Measurements from ENCODE around the gene FBXL7. TPM values are rescaled to one million over a fixed set of nuclear protein-coding genes. Genes with fewer than 3 reads are reported as not detected.

Gene FBXL7
- polyA plus RNA-seq, 1 donor (not counting 4 experiments of a cell fraction or from before 2014, with no cell fraction given): 0.22 TPM

DNA sequence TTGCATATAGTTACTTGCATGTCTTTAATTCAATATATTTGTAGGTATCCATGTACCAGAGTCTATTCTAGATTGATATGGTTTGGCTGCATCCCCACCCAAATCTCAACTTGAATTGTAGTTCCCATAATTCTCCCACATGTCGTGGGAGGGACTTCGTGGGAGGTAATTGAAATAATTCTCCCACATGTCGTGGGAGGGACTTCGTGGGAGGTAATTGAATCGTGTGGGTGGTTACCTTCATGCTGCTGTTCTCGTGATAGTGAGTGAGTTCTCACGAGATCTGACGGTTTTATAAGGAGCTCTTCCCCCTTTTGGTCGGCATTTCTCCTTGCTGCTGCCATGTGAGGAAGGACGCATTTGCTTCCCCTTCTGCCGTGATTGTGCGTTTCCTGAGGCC lies 16.5 kb downstream of the FBXL7 start:
- H3K27me3 ChIP-seq (ENCODE audit: control insufficient read depth, extremely low read depth, insufficient read depth, low read length): no peaks in the 10 kb centered on the region
- no peak overlapping the region for H2AFZ ChIP-seq (ENCODE audit: control insufficient read depth, low read length)
- H3K36me3 ChIP-seq (ENCODE audit: control insufficient read depth in 2 of 2, extremely low read depth in 1 of 2, insufficient read depth in 2 of 2, low read length in 2 of 2): no peaks in the 10 kb centered on the region
- no peak overlapping the region for H3K9ac ChIP-seq (ENCODE audit: control insufficient read depth, extremely low read depth, insufficient read depth, low read length)
- no peaks in the 10 kb centered on the region for H3K9me1 ChIP-seq (ENCODE audit: control insufficient read depth, extremely low read depth, insufficient read depth, low read length)
- H3K9me3 ChIP-seq (ENCODE audit: control insufficient read depth, low read depth, low read length): no peaks in the 10 kb centered on the region
- no peak for TF ChIP-seq EZH2 (IDR thresholded peaks at IDR 0.05; ENCODE audit: low read length)
- TF ChIP-seq, protein P1, sequence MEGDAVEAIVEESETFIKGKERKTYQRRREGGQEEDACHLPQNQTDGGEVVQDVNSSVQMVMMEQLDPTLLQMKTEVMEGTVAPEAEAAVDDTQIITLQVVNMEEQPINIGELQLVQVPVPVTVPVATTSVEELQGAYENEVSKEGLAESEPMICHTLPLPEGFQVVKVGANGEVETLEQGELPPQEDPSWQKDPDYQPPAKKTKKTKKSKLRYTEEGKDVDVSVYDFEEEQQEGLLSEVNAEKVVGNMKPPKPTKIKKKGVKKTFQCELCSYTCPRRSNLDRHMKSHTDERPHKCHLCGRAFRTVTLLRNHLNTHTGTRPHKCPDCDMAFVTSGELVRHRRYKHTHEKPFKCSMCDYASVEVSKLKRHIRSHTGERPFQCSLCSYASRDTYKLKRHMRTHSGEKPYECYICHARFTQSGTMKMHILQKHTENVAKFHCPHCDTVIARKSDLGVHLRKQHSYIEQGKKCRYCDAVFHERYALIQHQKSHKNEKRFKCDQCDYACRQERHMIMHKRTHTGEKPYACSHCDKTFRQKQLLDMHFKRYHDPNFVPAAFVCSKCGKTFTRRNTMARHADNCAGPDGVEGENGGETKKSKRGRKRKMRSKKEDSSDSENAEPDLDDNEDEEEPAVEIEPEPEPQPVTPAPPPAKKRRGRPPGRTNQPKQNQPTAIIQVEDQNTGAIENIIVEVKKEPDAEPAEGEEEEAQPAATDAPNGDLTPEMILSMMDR (optimal IDR thresholded peaks at IDR 0.05 in 1 of 3, IDR thresholded peaks at IDR 0.05 in 1 of 3, conservative IDR thresholded peaks at IDR 0.05 in 1 of 3; ENCODE audit: extremely low read depth in 1 of 3, insufficient read depth in 2 of 3, low read length in 3 of 3): no peak
- H3K4me2 ChIP-seq (ENCODE audit: control insufficient read depth, extremely low read depth, insufficient read depth, low read depth, low read length): no peak overlapping the region
- dilution Hi-C loops (cut with MboI; ENCODE audit: extremely low pct_ligation_motif_present, low sequenced_read_pairs): no loop called here
- no peak overlapping the region for H3K4me3 ChIP-seq (ENCODE audit: control insufficient read depth in 2 of 3, extremely low read depth in 1 of 3, insufficient read depth in 2 of 3, low read depth in 1 of 3, low read length in 3 of 3)
- DNase-seq (ENCODE audit: low read depth, low spot score): no peak
- no peak for FAIRE-seq
- no peaks in the 10 kb centered on the region for H4K20me1 ChIP-seq (ENCODE audit: control insufficient read depth, extremely low read depth, insufficient read depth, low read length)
- H3K79me2 ChIP-seq (ENCODE audit: control insufficient read depth, insufficient read depth, low read length): no peaks in the 10 kb centered on the region
- H3K4me1 ChIP-seq (ENCODE audit: control insufficient read depth, extremely low read depth, insufficient read depth, low read length): no peaks in the 10 kb centered on the region
- no peak overlapping the region for H3K27ac ChIP-seq (ENCODE audit: control insufficient read depth, insufficient read depth, low read length)

DNA sequence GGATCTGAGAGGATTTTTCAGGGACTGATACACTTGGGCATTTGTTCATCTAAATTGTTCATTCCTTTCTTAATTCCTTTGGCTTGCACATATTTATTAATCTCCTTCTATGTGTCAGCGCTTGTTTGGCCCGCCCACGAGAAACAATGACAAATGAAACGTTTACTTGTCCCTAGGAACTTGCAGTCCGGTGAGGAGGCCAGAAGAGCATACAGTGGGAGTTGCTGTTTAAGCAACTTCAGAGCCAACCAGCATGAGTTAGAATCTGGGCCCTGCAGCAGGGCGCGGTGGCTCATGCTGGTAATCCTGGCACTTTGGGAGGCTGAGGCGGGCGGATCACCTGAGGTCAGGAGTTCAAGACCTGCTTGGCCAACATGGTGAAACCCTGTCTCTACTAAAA lies 18.8 kb downstream of the FBXL7 start:
- Histone ChIP-seq H3K4me1 (ENCODE audit: control insufficient read depth, extremely low read depth, insufficient read depth, low read length) (no peaks in the 10 kb centered on the region), H2AFZ (ENCODE audit: control insufficient read depth, low read length) (no peak overlapping the region), H3K4me2 (ENCODE audit: control insufficient read depth, extremely low read depth, insufficient read depth, low read depth, low read length) (no peak overlapping the region), H3K27ac (ENCODE audit: control insufficient read depth, insufficient read depth, low read length) (no peak overlapping the region), H3K79me2 (ENCODE audit: control insufficient read depth, insufficient read depth, low read length) (no peaks in the 10 kb centered on the region), H3K4me3 (ENCODE audit: control insufficient read depth in 2 of 3, extremely low read depth in 1 of 3, insufficient read depth in 2 of 3, low read depth in 1 of 3, low read length in 3 of 3) (no peak overlapping the region), H4K20me1 (ENCODE audit: control insufficient read depth, extremely low read depth, insufficient read depth, low read length) (no peaks in the 10 kb centered on the region), H3K9me1 (ENCODE audit: control insufficient read depth, extremely low read depth, insufficient read depth, low read length) (no peaks in the 10 kb centered on the region), H3K36me3 (ENCODE audit: control insufficient read depth in 2 of 2, extremely low read depth in 1 of 2, insufficient read depth in 2 of 2, low read length in 2 of 2) (no peaks in the 10 kb centered on the region), H3K27me3 (ENCODE audit: control insufficient read depth, extremely low read depth, insufficient read depth, low read length) (no peaks in the 10 kb centered on the region), H3K9me3 (ENCODE audit: control insufficient read depth, low read depth, low read length) (no peaks in the 10 kb centered on the region), H3K9ac (ENCODE audit: control insufficient read depth, extremely low read depth, insufficient read depth, low read length) (no peak overlapping the region)
- no peak for TF ChIP-seq EZH2 (IDR thresholded peaks at IDR 0.05; ENCODE audit: low read length)
- TF ChIP-seq, protein P1 (optimal IDR thresholded peaks at IDR 0.05 in 1 of 3, IDR thresholded peaks at IDR 0.05 in 1 of 3, conservative IDR thresholded peaks at IDR 0.05 in 1 of 3; ENCODE audit: extremely low read depth in 1 of 3, insufficient read depth in 2 of 3, low read length in 3 of 3): no peak
- FAIRE-seq (no peak), DNase-seq (ENCODE audit: low read depth, low spot score) (no peak)
- dilution Hi-C loops (cut with MboI; ENCODE audit: extremely low pct_ligation_motif_present, low sequenced_read_pairs): no loop called here
